GM23248 (cell line): ENCODE measurements around the gene JMJD6.
"Not testable (repeated sequence)": the region's sequence is repeated elsewhere in the genome, so short reads cannot be mapped to it uniquely, and the experiment has no call there.

Experiments
- EZH2 ChIP-seq: fragments of 200-600 bp; sonication (generic); IDR thresholded peaks from 2 replicates; pipeline ENCODE4 v1.6.1; 2018; ENCODE audit warnings: antibody characterized with exemption, mild to moderate bottlenecking; ENCODE audit not compliant: insufficient read depth, poor library complexity, severe bottlenecking
- EZH2phosphoT487 ChIP-seq: fragments of 200-600 bp; sonication (generic); IDR thresholded peaks from 2 replicates; pipeline ENCODE4 v1.6.1; 2018; ENCODE audit warnings: antibody characterized with exemption, moderate library complexity, mild to moderate bottlenecking, low read depth; ENCODE audit not compliant: insufficient read depth

- not testable (repeated sequence) for TF ChIP-seq EZH2, EZH2phosphoT487
Observed at GRCh38 chr17:76698466-76698977, 27.9 kb downstream of the JMJD6 start.
